Measurements from ENCODE around the gene SCAF8.

The SCAF8 gene

DNA sequence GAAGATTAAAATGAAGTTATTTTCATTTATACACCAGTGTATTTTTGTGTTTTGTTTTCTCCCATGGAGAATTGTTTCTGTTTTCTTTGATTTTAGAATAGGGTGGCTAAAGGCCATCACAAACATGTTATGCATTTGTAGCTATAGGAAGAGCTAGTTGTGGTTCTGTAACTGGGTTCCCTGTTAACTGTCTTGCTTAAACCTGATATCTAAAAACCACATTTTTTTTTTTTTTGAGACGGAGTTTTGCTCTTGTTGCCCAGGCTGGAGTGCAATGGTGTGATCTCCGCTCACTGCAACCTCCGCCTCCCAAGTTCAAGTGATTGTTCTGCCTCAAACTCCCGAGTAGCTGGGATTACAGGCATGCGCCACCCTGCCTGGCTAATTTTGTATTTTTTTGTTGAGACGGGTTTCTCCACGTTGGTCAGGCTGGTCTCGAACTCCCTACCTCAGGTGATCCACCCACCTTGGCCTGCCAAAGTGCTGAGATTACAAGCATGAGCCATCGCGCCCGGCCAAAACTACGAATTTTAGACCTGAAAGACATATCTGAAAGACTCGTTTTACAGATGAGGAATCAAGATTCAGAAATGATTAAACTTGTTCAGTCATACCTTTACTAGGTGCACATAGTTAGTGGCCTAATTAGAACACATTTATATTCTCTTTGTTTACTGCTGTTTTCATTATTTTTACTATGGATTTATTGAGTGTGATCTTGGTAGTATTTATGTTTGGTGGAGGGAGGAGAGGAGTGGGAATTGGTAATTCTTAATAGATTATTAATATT lies 18.0 kb downstream of the SCAF8 start:
- TF ChIP-seq, protein P1, sequence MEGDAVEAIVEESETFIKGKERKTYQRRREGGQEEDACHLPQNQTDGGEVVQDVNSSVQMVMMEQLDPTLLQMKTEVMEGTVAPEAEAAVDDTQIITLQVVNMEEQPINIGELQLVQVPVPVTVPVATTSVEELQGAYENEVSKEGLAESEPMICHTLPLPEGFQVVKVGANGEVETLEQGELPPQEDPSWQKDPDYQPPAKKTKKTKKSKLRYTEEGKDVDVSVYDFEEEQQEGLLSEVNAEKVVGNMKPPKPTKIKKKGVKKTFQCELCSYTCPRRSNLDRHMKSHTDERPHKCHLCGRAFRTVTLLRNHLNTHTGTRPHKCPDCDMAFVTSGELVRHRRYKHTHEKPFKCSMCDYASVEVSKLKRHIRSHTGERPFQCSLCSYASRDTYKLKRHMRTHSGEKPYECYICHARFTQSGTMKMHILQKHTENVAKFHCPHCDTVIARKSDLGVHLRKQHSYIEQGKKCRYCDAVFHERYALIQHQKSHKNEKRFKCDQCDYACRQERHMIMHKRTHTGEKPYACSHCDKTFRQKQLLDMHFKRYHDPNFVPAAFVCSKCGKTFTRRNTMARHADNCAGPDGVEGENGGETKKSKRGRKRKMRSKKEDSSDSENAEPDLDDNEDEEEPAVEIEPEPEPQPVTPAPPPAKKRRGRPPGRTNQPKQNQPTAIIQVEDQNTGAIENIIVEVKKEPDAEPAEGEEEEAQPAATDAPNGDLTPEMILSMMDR (IDR thresholded peaks at IDR 0.05; ENCODE audit: low read depth, low read length) = no peak
- no peak for DNase-seq (ENCODE audit: extremely low read depth, low read depth)

DNA sequence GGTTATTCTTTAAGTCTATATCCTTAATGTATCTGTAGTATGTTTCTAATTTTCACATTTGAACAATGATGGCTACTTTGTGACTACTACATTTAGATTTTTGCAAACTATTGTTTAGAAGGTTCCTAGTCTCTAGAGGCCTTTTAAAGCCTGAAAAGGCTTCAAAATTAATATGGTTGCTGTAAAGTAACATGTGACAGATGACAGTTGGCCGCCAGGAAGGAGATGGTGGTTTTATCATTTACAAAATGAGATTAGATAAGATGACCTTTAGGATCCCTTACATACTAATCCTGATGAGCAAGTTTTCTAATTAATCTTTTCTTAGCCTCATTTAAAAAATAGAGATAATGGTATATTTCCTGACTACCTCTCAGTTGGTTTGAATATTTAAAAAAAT lies 18.8 kb downstream of the SCAF8 start:
- DNase-seq (ENCODE audit: extremely low read depth, low read depth) = no peak
- TF ChIP-seq, protein P1 (IDR thresholded peaks at IDR 0.05; ENCODE audit: low read depth, low read length) = no peak

DNA sequence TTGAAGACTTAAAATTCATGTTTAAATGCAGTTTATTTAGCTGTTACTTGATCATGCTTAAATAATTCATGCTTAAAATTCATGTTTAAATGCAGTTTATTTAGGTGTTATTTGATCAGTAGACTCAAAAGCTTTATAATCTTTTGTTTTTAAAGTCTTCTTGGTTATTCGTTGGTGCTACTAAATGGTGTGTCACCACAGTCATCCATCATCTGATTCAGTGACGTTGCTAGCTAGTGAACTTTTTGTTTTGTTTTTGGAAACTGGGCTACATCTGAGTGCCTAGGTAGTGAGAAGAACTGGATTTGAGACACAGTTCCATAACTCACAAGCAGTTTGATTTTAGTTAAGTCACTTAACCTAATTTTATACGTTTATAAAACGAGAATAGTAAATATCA lies 20.9 kb downstream of the SCAF8 start:
- TF ChIP-seq, protein P1 (IDR thresholded peaks at IDR 0.05; ENCODE audit: low read depth, low read length) = no peak
- DNase-seq (ENCODE audit: extremely low read depth, low read depth) = no peak

DNA sequence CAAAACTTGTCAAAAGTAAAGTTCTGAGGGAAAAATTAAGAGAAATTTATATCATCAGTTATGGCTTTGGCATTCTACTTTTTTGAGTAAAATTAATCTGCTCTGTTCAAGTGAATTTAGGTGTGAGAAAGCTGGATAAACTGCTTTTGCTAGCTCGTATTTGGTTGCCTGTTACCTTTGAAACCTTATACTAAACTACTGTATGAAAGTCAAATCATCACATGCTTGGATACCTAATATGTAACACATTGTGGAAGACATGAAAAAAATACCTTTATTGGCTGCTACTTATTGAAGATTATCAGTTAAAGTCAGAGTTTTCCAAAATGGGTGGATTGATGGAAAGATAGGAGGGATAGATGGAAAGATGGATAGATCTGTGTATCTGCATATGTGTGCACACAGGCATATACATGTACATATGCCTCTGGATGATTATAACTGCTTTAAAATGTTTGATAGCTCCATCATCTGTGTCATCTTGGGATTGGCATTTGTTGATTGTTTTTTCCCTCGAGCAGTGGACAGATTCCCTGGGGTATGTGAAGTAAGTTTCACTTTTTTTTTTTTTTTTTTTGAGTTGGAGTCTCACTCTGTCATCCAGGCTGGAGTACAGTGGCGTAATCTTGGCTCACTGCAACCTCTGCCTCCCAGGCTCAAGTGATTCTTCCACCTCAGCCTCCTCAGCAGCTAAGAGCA lies 24.3 kb downstream of the SCAF8 start:
- TF ChIP-seq, protein P1 (IDR thresholded peaks at IDR 0.05; ENCODE audit: low read depth, low read length) = no peak
- DNase-seq (ENCODE audit: extremely low read depth, low read depth) = no peak

DNA sequence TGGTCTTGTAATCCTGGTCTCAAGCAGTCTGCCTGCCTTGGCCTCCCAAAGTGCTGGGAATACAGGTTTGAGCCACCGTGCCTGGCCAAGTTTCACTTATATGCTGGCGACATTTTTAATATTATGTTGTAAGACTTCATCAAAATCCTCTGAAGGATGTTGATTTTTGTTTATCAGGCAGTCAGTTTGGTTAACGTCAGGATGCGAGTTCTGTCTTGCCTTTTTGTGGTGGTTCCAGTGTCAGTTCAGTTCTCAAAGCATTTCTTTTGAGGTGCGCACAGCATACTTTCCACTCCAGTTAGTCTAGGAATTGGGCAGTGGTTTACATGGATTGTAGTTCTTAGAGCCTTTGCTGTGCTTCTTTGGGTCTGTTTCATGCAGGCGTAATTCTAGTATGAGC lies 24.9 kb downstream of the SCAF8 start:
- TF ChIP-seq, protein P1 (IDR thresholded peaks at IDR 0.05; ENCODE audit: low read depth, low read length) = no peak
- no peak for DNase-seq (ENCODE audit: extremely low read depth, low read depth)

DNA sequence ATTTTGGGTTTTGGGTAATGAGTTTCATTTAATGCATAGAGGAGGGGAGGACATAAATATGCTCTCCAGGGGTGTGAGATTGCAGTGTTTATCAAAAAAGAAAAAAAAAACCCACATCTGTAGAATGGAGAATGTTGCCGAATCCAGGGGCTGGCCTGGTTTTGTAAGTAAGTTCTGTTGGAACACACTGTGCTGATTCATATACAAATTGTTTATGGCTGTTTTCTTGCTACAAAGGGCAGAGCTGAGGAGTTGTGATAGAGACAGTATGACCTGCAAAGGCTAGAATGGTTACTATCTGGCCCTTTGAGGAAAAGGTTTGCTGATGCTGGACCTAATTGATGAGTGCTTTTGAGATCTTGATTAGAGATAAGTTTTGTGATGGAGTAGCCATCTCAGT lies 30.4 kb downstream of the SCAF8 start:
- TF ChIP-seq, protein P1 (IDR thresholded peaks at IDR 0.05; ENCODE audit: low read depth, low read length) = no peak
- no peak for DNase-seq (ENCODE audit: extremely low read depth, low read depth)

DNA sequence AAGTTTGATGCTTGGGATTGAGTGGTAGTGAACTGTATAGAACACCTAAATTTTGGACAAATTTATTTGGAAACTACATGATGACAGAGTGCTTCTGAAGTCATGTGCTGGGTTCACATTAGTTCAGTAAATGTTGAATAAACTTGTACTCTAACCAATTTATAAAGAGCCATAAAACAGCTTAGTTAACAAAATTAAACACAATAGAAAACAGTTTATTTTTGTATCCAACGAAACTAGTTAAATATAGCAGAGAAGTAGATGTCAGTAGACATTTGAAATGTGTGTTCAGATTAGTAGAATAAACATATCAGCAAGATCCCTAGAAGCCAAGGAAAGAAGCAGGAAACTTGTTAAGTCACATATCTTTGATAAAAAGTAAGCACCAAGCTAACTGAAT lies 32.1 kb downstream of the SCAF8 start:
- no peak for DNase-seq (ENCODE audit: extremely low read depth, low read depth)

More for the DNA sequence above, 32.1 kb downstream of the SCAF8 start:
- TF ChIP-seq, protein P1 (IDR thresholded peaks at IDR 0.05; ENCODE audit: low read depth, low read length) = no peak

Data from AG09319 (cell line).